Stimulated activated CD4-positive, alpha-beta T cell treated with anti-CD3 and anti-CD28 coated beads, TNF-alpha, amount 100 ng/mL, for 24 hours (primary cell): ENCODE results near the gene UROS.

Source experiments
- DNase-seq, 3 experiments: peaks; one replicate each; pipeline ENCODE4 v3.0.0-alpha.2; 2020; ENCODE audit warnings: low read depth in 3 of 3

UROS gene

GRCh38 chr10:125788156-125789034 is 34.7 kb downstream of the UROS start:
- no peak for DNase-seq

- DNase-seq: no peak
These were observed 37.3 kb downstream of the UROS start for GRCh38 chr10:125785791-125786190.

GRCh38 chr10:125783957-125784356 is 39.1 kb downstream of the UROS start:
- DNase-seq: no peak

GRCh38 chr10:125783408-125783807 is 39.6 kb downstream of the UROS start:
- no peak for DNase-seq

- DNase-seq: no peak
These were observed 40.4 kb downstream of the UROS start for GRCh38 chr10:125782616-125783015.

GRCh38 chr10:125782054-125782453 is 41.0 kb downstream of the UROS start:
- DNase-seq: no peak

GRCh38 chr10:125781374-125781773 is 41.7 kb downstream of the UROS start:
- no peak for DNase-seq

- no peak for DNase-seq
These were observed 43.4 kb downstream of the UROS start for GRCh38 chr10:125779403-125780327.

- DNase-seq: no peak
These were observed 44.5 kb downstream of the UROS start for GRCh38 chr10:125778556-125778955.

- no peak for DNase-seq
These were observed 45.3 kb downstream of the UROS start for GRCh38 chr10:125777806-125778205.

- DNase-seq: no peak
These were observed 47.5 kb downstream of the UROS start, which contains the start of gene MMP21 for GRCh38 chr10:125775491-125776106. TSS of gene MMP21 (minus strand) at chr10:125775821. CDS start at chr10:125775821, 0 bp downstream.

- no peak for DNase-seq
These were observed 48.4 kb downstream of the UROS start for GRCh38 chr10:125774581-125775191.

- no peak for DNase-seq
These were observed 49.1 kb downstream of the UROS start for GRCh38 chr10:125773687-125774543.

- DNase-seq: no peak
These were observed 50.2 kb downstream of the UROS start for GRCh38 chr10:125772864-125773180.

GRCh38 chr10:125772112-125772863 is 50.8 kb downstream of the UROS start:
- DNase-seq: no peak

- DNase-seq: no peak
These were observed 52.2 kb downstream of the UROS start for GRCh38 chr10:125770844-125771243.

- DNase-seq: no peak
These were observed 53.9 kb downstream of the UROS start for GRCh38 chr10:125769175-125769574.

- DNase-seq: no peak
These were observed 54.7 kb downstream of the UROS start for GRCh38 chr10:125768219-125768855.

- DNase-seq: no peak
These were observed 56.5 kb downstream of the UROS start for GRCh38 chr10:125766511-125766910.

GRCh38 chr10:125765835-125766234 is 57.2 kb downstream of the UROS start:
- no peak for DNase-seq
